ENCODE measurements around the gene RNF167. TPM values are rescaled to one million over a fixed set of nuclear protein-coding genes. Genes with fewer than 3 reads are reported as not detected.
"Not testable (repeated sequence)": the region's sequence is repeated elsewhere in the genome, so short reads cannot be mapped to it uniquely, and the experiment has no call there.

RNF167 gene
- total and polyA plus RNA-seq, 8 donors: 8.8 to 134 (median 52.8) TPM

DNA sequence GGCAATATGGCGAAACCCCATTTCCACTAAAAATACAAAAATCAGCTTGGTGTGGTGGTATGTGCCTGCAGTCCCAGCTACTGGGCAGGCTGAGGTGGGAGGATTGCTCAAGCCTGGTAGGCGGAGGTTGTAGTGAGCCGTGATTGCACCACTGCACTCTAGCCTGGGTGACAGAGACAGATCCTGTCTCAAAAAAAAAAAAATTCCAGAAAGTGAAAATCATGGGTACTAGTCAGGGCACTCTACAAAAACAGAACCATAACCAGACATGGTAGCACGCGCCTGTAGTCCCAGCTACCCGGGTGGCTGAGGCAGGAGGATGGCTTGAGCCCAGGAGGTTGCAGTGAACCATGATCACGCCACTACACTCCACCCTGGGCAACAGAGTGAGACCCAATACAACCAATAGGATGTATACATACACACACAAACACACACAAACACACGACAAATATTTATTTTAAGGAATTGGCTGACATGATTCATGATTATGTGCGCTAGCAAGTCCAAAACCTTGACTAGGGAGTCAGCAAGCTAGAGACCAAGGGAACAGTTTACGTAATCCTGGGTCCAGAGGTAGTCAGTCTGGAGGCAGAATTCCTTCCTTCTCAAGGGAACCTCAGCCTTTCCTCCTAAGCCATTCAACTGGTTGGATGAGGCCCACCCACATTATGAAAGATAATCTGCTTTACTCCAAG lies 19.6 kb upstream of the RNF167 start:
- no peaks in the 10 kb centered on the region for H3K4me1 ChIP-seq
- no peak overlapping the region for H3K4me3 ChIP-seq
- H3K27ac ChIP-seq: no peak overlapping the region
- 78 to 83% (median 81%) methylated on average over 10 of the region's 10 CpGs for WGBS, 5 donors
- no peaks in the 10 kb centered on the region for H3K9me3 ChIP-seq
- no peaks in the 10 kb centered on the region for H3K27me3 ChIP-seq
- TF ChIP-seq EP300 (IDR thresholded peaks at IDR 0.05) (no peak), POLR2AphosphoS5 (IDR thresholded peaks at IDR 0.05) (no peak), POLR2A (IDR thresholded peaks at IDR 0.05) (no peak)
- TF ChIP-seq, protein P1, sequence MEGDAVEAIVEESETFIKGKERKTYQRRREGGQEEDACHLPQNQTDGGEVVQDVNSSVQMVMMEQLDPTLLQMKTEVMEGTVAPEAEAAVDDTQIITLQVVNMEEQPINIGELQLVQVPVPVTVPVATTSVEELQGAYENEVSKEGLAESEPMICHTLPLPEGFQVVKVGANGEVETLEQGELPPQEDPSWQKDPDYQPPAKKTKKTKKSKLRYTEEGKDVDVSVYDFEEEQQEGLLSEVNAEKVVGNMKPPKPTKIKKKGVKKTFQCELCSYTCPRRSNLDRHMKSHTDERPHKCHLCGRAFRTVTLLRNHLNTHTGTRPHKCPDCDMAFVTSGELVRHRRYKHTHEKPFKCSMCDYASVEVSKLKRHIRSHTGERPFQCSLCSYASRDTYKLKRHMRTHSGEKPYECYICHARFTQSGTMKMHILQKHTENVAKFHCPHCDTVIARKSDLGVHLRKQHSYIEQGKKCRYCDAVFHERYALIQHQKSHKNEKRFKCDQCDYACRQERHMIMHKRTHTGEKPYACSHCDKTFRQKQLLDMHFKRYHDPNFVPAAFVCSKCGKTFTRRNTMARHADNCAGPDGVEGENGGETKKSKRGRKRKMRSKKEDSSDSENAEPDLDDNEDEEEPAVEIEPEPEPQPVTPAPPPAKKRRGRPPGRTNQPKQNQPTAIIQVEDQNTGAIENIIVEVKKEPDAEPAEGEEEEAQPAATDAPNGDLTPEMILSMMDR (IDR thresholded peaks at IDR 0.05): no peak
- H3K36me3 ChIP-seq: no peaks in the 10 kb centered on the region
- DNase-seq: no peak
- intact Hi-C loops (cut with DNase I; ENCODE audit: low total_unique reads): no loop called here

DNA sequence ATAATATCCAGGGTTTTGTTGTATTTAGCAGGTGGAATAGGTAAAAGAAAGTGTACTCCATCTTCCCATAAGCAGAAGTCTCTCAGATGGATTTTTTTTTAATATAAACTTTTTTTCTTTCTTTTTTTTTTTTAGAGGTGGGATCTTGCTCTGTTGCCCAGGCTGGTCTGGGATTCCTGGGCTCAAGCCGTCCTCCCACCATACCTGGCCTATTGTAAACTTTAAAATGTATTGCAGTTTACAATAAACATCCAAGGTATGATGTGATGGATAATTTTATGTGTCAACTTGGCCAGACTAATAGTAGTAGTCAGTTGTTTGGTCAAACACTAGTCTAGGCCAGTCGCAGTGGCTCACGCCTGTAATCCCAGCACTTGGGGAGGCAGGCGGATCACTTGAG lies 18.7 kb upstream of the RNF167 start:
- 87 to 92% (median 91%) methylated on average over 4 of the region's 4 CpGs for WGBS, 5 donors
- TF ChIP-seq EP300 (IDR thresholded peaks at IDR 0.05) (no peak), POLR2AphosphoS5 (IDR thresholded peaks at IDR 0.05) (no peak), POLR2A (IDR thresholded peaks at IDR 0.05) (no peak)
- TF ChIP-seq, protein P1 (IDR thresholded peaks at IDR 0.05): no peak

DNA sequence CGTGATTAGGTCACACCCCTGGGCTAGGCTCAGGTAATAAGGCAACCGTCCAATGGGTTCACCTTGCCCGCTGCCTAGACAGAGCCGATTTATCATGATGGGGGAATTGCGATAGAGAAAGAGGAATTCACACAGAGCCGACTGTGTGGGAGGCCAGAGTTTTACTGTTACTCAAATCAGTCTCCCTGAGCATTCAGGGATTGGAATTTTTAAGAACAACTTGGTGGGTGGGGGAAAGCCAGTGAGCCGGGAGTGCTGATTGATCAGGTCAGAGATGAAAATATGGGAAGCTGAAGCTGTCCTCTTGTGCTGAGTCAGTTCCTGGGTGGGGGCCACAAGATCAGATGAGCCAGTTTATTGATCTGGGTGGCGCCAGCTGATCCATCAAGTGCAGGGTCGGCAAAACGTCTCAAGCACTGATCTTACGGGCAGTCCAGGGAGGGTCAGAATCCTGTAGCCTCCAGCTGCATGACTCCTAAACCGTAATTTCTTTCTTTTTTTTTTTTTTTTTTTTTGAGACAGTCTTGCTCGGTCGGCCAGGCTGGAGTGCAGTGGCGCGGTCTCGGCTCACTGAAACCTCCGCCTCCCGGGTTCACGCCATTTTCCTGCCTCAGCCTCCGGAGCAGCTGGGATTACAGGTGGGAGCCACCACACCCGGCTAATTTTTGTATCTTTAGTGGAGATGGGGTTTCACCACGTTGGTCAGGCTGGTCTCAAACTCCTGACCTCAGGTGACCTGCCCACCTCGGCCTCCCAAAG lies 13.3 kb upstream of the RNF167 start:
- H3K27me3 ChIP-seq; H3K36me3 ChIP-seq; H3K27ac ChIP-seq; intact Hi-C loops (cut with DNase I; ENCODE audit: low total_unique reads); DNase-seq; H3K9me3 ChIP-seq; H3K4me1 ChIP-seq; H3K4me3 ChIP-seq: not testable (repeated sequence)
- WGBS, 5 donors: 81 to 87% (median 84%) methylated on average over 23 to 24 of the region's 24 CpGs

More for the DNA sequence above, 18.7 kb upstream of the RNF167 start:
- no peaks in the 10 kb centered on the region for H3K36me3 ChIP-seq
- no peak overlapping the region for H3K4me3 ChIP-seq
- H3K4me1 ChIP-seq: no peaks in the 10 kb centered on the region
- no peaks in the 10 kb centered on the region for H3K27me3 ChIP-seq
- DNase-seq: no peak
- no peaks in the 10 kb centered on the region for H3K9me3 ChIP-seq
- H3K27ac ChIP-seq: no peak overlapping the region
- intact Hi-C loops (cut with DNase I; ENCODE audit: low total_unique reads): no loop called here

DNA sequence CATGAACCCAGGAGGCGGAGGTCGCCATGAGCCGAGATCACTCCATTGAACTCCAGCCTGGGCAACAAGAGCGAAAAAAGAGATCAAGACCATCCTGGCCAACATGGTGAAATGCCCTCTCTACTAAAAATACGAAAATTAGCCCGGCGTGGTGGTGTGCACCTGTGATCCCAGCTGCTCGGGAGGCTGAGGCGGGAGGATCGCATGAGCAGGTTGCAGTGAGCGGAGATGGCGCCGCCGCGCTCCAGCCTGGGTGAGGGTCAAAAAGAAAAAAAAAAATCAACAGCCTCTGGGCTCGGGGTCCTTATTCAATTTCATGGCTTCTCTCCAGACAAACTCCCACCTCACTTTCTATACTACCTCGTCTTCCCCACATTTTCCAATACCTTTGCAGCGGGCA lies 11.2 kb upstream of the RNF167 start:
- no peak for TF ChIP-seq POLR2AphosphoS5 (IDR thresholded peaks at IDR 0.05)
- no peak for TF ChIP-seq EP300 (IDR thresholded peaks at IDR 0.05)
- no peak for TF ChIP-seq POLR2A (IDR thresholded peaks at IDR 0.05)
- DNase-seq: no peak
- peaks cover 0 to 8% (median 0%) of the 10 kb centered on the region in 4 donors for H3K36me3 ChIP-seq
- H3K27ac ChIP-seq: no peak overlapping the region
- intact Hi-C loops (cut with DNase I; ENCODE audit: low total_unique reads): no loop called here
- H3K4me3 ChIP-seq: no peak overlapping the region
- H3K9me3 ChIP-seq: no peaks in the 10 kb centered on the region
- H3K4me1 ChIP-seq: peaks cover under 1 to 6% (median 3%) of the 10 kb centered on the region in 4 donors
- H3K27me3 ChIP-seq: no peaks in the 10 kb centered on the region
- WGBS, 5 donors: 96 to 98% (median 96%) methylated on average over 18 of the region's 18 CpGs

DNA sequence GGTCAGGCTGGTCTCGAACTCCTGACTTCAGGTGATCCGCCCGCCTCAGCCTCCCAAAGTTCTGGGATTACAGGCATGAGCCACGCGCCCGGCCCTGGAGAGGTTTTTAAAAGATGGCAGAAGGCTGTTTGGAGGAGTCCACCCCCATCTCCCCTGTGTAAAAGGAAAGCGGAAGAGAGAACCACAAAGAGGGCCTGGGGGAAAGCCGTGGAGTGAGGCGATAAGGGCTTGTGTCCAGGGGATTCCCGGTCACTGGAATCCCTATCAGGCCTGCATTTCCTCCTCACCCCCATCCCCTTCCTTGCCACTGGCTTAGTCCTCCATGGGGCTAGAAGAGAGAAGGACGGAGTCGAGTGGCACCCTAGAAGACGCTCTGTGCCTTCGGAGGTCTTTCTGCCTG lies 8.1 kb upstream of the RNF167 start, which contains the start of gene GP1BA:
GP1BA (plus strand) TSS at position 315 of the 400 bp plus-strand sequence. CDS start 328 bp downstream, outside the sequence.
- WGBS, 5 donors: 79 to 87% (median 82%) methylated on average over 14 of the region's 14 CpGs
- intact Hi-C loops (cut with DNase I; ENCODE audit: low total_unique reads): no loop called here
- H3K27ac ChIP-seq: no peak within 1 kb of the TSS
- H3K36me3 ChIP-seq: peaks cover 11 to 24% (median 13%) of the 10 kb centered on the region in 4 donors
- peaks cover 5 to 16% (median 11%) of the 10 kb centered on the region in 4 donors for H3K4me1 ChIP-seq
- no peak within 1 kb of the TSS for H3K4me3 ChIP-seq
- no peaks in the 10 kb centered on the region for H3K9me3 ChIP-seq
- DNase-seq: no peak
- H3K27me3 ChIP-seq: no peaks in the 10 kb centered on the region
- TF ChIP-seq POLR2A (IDR thresholded peaks at IDR 0.05): no peak
- TF ChIP-seq, protein P1 (IDR thresholded peaks at IDR 0.05): no peak
- no peak for TF ChIP-seq POLR2AphosphoS5 (IDR thresholded peaks at IDR 0.05)
- no peak for TF ChIP-seq EP300 (IDR thresholded peaks at IDR 0.05)
